NCI-H2196 treated with DMSO at 0.1 percent for 48 hours (cell line): ENCODE data around the gene NTN5.

Experiments used
- DNase-seq: peaks from one replicate; lab custom pipeline; 2025; ENCODE audit not compliant: unreplicated experiment; lab: John Stamatoyannopoulos, UW

The NTN5 gene

DNA sequence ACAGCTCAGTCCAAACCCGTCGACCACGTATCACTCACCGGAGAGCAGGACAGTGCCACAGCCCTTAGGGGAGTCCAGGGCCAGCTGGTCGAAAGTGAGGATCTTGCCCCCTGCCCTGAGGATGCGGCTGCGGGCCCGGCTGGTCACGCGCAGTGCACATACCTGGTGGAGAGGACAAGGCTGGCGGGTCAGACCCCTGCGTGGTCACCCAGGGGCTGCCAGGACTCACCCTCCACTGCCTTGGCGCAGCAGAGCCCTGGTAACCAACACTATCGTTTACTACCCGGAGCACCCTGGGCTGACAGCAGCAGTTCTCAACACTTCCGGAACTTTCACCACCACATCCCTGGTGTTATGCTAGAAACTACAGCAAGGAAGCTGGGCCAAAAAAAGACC is 56.8 kb downstream of the NTN5 start:
- no peak for DNase-seq

DNA sequence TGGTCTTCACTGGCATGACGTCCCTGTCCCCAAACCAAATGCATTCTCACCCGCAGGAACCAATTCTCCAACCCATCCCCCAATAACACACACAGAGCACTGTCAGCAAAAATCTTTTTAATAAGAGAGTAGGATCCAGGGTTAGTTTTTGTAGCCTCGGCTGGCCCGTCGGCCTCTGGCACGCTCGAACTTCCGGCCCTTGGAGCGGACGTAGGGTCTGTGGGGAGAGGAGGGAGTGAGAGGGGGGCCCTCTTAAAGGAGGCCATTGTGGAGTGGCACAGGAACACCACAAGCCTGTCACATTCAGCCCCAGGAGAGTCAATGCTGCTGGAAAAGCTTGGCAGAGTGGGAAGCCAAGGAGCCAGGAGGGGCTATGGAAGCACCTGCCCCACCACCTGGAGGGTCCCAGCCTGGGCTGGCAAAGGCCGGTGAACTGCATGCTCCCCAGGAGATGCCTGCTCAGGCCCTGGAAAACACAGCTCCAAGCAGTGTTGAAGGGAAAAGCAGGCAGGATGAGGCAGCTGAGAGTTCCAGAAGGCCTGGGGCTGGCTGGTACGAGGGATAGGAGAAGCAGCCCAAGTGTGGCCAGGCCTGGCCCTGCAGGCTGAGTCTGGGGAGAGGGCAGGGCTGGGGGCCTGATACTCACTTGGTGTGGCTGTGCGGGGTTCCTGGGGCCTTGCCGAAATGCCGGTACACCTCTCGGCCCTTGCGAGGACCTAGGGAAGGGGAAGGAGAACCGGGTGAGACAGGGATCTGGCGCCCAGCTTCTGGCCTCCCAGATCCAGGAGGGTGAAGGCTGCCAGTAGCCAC is 57.4 kb downstream of the NTN5 start:
- DNase-seq, result no peak

DNA sequence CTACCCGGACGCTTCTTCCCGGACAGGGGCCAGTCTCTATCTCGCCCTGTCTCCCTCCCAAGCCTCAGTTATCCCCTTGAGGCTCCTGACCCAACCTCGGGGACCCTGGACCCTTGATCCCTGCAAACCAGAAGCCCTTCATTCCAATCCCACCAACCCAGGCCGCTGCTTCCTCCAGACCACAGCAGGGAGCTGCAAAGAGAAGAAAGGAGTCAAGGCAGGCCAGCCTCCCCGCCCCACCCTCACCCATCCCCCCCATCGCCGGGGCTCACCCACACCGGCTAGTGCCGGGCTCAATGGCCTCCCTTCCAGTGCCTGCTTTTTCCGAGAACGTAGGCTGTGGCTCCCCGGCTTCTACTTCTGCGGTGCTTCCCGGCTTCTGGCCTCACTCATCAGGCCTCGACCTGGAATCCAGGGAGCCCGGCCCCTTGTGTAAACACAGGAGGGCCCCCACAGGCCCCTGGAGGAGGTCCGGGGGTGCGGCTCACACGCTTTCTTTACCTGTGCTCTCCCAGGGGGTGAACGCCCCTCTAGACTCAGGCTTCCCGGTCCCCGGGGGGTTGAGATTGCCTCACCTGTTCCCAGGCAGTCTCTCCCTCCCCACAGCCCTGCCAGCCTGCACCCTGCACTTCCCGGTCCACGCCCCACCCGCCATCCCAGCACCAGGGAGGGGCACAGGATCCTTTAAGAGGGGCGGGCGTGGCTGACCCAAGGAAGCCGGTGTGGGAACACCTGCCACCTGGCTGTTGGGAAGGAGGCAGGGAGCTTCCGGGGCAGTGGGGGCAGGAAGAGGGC is 58.2 kb downstream of the NTN5 start, which contains the start of gene FAM83E:
Gene FAM83E (minus strand): TSS at position 641 of the 795 bp plus-strand sequence. CDS start 1,704 bp downstream, outside the sequence.
- no peak for DNase-seq

DNA sequence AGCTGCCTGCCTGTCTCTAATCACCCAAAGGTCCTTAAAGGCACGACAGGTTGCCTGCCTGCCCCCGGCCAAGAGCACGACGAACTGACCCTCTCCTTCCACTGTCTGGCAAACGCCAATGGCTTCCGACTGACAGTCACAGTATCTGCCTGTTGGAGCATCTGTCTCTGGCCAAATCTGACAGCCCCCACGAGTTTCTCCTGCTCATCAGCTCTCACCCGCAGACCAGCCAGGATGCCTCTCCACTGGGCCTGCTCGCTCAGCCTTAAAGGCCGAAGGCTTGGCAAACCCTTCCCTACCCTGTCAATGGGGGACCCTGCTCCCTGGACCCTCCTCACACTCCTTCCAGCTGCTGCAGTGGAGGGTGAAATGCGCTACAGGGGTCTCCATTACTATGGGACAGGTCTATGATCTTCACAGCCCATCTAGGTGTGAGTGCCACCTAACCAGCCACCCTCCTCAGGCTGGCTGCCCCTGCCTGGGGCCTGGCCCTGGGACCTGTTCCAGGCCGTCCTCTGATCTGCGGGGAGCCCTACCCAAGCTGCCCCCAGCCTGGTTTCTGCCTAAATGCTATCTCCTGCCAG is 58.9 kb downstream of the NTN5 start:
- no peak for DNase-seq

DNA sequence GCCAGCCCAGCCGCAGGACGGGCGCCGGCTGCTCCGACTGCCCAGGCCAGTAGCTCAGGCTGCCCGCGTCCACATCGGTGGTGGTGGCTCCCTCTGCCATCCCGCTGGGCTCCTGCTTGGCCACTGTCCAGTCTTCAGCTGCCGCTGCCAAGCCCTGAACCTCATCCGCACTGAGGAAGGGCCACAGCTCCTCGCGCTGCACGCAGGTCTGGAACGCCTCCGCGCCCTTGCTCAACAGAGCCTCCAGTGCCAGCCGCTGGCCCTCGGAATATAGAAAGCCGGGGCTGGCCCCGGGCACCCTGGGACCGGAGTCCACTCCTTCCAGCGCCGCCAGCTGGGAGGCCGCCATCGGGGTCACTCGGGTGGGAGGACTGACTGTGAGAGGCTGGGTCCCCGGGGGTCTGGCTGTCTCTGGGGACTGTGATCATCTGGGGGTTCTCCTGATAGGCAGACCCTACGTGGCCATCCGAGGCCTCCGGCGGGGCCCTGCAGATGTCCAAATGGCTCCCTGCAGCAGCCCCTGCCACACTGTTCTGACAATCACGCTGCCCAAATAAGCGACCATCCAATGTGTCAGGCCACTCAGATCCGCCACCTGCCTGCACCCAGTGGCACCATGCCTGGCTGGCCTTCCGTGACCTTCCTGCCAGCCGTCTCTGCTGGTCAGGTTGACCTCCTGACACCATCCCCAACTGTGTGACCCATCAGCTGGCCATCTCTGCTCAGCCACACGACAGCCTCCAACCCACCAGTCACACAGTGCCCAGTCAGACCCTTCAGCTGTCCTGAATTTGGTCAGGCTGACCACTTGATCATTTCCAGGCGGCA is 59.6 kb downstream of the NTN5 start:
- DNase-seq, result no peak

DNA sequence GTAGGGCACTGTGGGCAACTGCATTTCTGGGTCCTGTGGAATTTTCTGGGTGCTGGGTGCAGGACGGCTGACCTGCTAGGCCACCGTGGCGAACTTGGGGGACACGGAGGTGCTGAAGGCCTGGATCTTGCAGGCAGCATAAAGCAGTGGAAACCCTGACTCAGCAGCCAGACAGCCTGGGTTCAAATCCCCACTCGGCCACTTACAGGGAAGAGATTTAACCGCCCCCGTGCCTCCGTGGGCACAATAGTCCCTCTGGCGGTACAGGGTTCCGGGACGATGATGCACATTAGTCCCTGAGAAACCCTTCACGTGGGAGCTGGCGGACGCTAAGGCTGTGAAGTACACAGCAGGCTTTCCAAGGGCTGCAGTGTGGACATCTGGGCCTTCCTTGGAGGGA is 60.9 kb downstream of the NTN5 start:
- no peak for DNase-seq
